Ishikawa (cell line): ENCODE results near the gene NSMF.

ENCODE experiments used
- CEBPB ChIP-seq: IDR thresholded peaks from 2 replicates; pipeline ENCODE4 v1.6.1; 2012
- CREB1 ChIP-seq: IDR thresholded peaks from 2 replicates; pipeline ENCODE4 v1.6.1; 2012; ENCODE audit warnings: low read depth
- EGR1 ChIP-seq: IDR thresholded peaks from 2 replicates; pipeline ENCODE4 v1.6.1; 2012
- EP300 ChIP-seq: IDR thresholded peaks from 2 replicates; pipeline ENCODE4 v1.6.1; 2012; ENCODE audit warnings: borderline replicate concordance
- FOXM1 ChIP-seq: IDR thresholded peaks from 2 replicates; pipeline ENCODE4 v1.6.1; 2012; ENCODE audit warnings: low read depth, borderline replicate concordance
- MAX ChIP-seq: IDR thresholded peaks from 2 replicates; pipeline ENCODE4 v1.6.1; 2012
- NFIC ChIP-seq: IDR thresholded peaks from 2 replicates; pipeline ENCODE4 v1.6.1; 2012
- RAD21 ChIP-seq: IDR thresholded peaks from 2 replicates; pipeline ENCODE4 v1.6.1; 2012; ENCODE audit warnings: low read depth
- REST ChIP-seq: IDR thresholded peaks from 2 replicates; pipeline ENCODE4 v1.6.1; 2012; ENCODE audit warnings: low read depth, mild to moderate bottlenecking
- TAF1 ChIP-seq: IDR thresholded peaks from 2 replicates; pipeline ENCODE4 v1.6.1; 2012; ENCODE audit warnings: low read depth, mild to moderate bottlenecking
- TCF12 ChIP-seq: IDR thresholded peaks from 2 replicates; pipeline ENCODE4 v1.6.1; 2012; ENCODE audit warnings: low read depth
- TEAD4 ChIP-seq: IDR thresholded peaks from 2 replicates; pipeline ENCODE4 v1.6.1; 2012
- USF1 ChIP-seq: IDR thresholded peaks from 2 replicates; pipeline ENCODE4 v1.6.1; 2012
- YY1 ChIP-seq: IDR thresholded peaks from 2 replicates; pipeline ENCODE4 v1.6.1; 2012; ENCODE audit warnings: low read depth
- ZBTB7A ChIP-seq: IDR thresholded peaks from 2 replicates; pipeline ENCODE4 v1.6.1; 2012; ENCODE audit warnings: low read depth

Gene NSMF

GRCh38 chr9:137411645-137412380, 47.3 kb downstream of the NSMF start:
- TF ChIP-seq CEBPB (no peak), EGR1 (peak; percentile 25; the same call in 1 of the 2 replicates), ZBTB7A (peak; percentile 95; the same call in 1 of the 2 replicates), EP300 (peak; percentile 92), TCF12 (peak; percentile 89), TEAD4 (peak; percentile 93), TAF1 (no peak), RAD21 (no peak; the same call in 1 of the 2 replicates), MAX (peak; percentile 62), CREB1 (no peak), FOXM1 (peak; percentile 65; the same call in 1 of the 2 replicates), REST (no peak), NFIC (peak; percentile 96), USF1 (peak; percentile 59; the same call in 1 of the 2 replicates), YY1 (peak; percentile 24; the same call in 1 of the 2 replicates)

- TF ChIP-seq CREB1: no peak
- no peak for TF ChIP-seq RAD21
- TF ChIP-seq FOXM1: no peak
- TF ChIP-seq USF1: no peak
- TF ChIP-seq YY1: no peak
- TF ChIP-seq TAF1: no peak
- no peak for TF ChIP-seq EGR1
- TF ChIP-seq TEAD4: no peak
- TF ChIP-seq CEBPB: no peak
- TF ChIP-seq TCF12: no peak; the same call in 1 of the 2 replicates
- TF ChIP-seq ZBTB7A: no peak
- no peak for TF ChIP-seq NFIC
- TF ChIP-seq MAX: no peak
Measured at GRCh38 chr9:137411260-137411644, 47.9 kb downstream of the NSMF start.

- TF ChIP-seq CREB1 (peak; percentile 40; the same call in 1 of the 2 replicates), ZBTB7A (peak; percentile 87; the same call in 1 of the 2 replicates), TAF1 (0 out of 2 replicates have a peak, but pooled peaks have one; percentile 22), TCF12 (peak; percentile 78), RAD21 (no peak)
Measured at GRCh38 chr9:137410891-137411249, 48.3 kb downstream of the NSMF start.

- TF ChIP-seq FOXM1: peak; percentile 89
- peak; percentile 33; the same call in 1 of the 2 replicates for TF ChIP-seq MAX
- peak; percentile 98 for TF ChIP-seq ZBTB7A
- peak; percentile 91 for TF ChIP-seq NFIC
- TF ChIP-seq EP300: peak; percentile 91
- peak; percentile 94 for TF ChIP-seq TCF12
- TF ChIP-seq TEAD4: peak; percentile 68
- peak; percentile 92 for TF ChIP-seq CEBPB
- TF ChIP-seq EGR1: peak; percentile 48; the same call in 1 of the 2 replicates
Measured at GRCh38 chr9:137410236-137410890, 48.8 kb downstream of the NSMF start.

GRCh38 chr9:137409515-137409914, 49.6 kb downstream of the NSMF start:
- TF ChIP-seq FOXM1: no peak
- TF ChIP-seq RAD21: no peak
- TF ChIP-seq CREB1: no peak
- TF ChIP-seq NFIC: no peak

- TF ChIP-seq FOXM1 (no peak), YY1 (no peak), ZBTB7A (no peak), CREB1 (no peak), REST (no peak), CEBPB (no peak), TEAD4 (no peak), RAD21 (no peak), NFIC (no peak), TCF12 (no peak), USF1 (no peak), EP300 (no peak), EGR1 (no peak), MAX (no peak), TAF1 (no peak)
Measured at GRCh38 chr9:137408651-137409405, 50.3 kb downstream of the NSMF start.
